Fibroblast of skin of abdomen (primary cell): ENCODE data around the gene MYO7A.

Experiments
- DNase-seq: peaks from one replicate; pipeline ENCODE4 v3.0.0-alpha.2; 2013

MYO7A gene

DNA sequence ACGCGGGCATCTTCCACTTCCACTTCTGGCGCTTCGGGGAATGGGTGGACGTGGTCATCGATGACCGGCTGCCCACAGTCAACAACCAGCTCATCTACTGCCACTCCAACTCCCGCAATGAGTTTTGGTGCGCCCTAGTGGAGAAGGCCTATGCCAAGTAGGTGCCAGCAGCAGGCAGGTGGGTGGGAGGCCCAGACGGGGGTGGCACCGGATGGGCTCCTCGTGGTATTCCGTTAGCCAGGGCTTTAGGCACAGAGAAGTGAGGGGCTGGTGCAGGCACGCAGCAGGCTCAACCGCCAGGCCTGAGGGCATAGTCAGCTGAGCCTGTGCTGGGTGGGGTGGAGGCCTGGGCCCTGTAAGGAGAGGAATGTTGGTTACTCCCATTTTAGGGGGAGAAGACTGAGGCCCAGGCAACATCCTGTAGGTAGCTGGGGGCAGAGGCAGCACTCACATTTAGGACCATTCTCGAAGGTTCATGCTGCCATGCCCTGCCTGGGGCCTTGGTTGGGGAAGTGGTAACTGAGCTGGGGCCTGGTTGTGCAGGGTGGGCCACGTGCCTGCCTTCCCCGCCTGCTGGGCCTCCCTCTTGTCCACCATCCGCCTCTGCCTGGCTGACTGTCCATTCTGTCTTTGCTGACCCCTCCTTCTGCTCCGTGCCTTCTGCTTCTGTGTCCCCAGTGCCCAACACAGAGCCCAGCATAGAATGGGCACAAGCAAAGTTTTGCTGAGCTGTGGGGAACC lies 15.2 kb upstream of the MYO7A start:
- no peak for DNase-seq

DNA sequence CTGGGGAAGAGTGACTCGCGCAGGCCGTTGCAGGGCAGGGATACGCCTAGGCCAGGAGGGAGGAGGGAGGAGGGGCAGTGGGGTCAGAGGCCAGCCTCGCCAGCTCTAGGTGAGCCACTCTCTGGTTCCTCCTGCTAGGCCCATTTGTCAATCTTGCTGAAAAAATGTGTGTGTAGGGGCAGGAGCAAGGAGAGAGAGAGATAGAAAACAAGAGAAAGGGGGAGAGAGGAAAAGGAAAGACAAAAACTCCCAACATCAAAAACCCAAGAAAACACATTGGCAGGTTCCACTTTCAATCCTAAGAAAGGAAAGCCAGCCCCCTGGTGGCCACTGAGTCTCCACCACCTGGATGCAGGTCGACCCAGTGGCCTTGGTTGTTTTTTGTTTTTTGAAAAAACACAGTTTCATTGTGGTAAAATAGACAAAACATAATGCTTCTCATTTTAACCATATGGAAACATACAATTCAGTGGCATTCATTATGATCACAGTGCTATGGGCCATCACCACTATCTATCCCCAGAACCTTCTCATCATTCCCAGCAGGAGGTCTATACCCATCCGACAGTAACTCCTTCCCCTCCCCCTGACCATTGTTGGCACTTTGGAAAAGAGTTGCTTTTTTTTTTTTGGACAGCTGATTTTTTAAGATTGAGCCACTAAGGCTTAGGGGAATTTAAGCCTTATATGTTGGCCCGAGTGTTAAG lies 14.5 kb upstream of the MYO7A start:
- peak; percentile 35 for DNase-seq

DNA sequence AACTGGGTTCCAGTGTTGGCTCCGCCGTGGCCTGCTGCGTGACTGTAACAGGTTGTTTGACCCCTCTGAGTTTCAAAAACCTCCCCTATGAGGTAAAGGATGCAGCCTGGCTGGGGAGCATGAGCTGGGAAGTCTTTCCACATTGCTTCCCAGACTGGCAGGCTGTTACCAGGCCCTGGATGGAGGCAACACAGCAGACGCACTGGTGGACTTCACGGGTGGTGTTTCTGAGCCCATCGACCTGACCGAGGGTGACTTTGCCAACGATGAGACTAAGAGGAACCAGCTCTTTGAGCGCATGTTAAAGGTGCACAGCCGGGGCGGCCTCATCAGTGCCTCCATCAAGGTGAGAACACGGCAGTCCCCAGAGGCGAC lies 14.0 kb upstream of the MYO7A start:
- no peak for DNase-seq

DNA sequence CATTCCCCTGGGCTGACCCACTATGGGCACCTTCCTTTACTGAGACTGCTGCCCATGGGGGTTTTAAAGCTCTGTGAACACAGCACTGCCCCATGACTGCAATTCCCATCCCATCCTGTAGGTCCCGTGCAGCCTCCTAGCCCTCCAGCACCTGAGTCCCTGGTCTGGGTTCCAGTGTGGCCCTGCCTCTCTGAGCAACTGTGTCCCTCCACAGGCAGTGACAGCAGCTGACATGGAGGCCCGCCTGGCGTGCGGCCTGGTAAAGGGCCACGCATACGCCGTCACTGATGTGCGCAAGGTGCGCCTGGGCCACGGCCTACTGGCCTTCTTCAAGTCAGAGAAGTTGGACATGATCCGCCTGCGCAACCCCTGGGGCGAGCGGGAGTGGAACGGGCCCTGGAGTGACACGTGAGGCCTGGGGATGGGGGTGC lies 12.8 kb upstream of the MYO7A start:
- DNase-seq = no peak

DNA sequence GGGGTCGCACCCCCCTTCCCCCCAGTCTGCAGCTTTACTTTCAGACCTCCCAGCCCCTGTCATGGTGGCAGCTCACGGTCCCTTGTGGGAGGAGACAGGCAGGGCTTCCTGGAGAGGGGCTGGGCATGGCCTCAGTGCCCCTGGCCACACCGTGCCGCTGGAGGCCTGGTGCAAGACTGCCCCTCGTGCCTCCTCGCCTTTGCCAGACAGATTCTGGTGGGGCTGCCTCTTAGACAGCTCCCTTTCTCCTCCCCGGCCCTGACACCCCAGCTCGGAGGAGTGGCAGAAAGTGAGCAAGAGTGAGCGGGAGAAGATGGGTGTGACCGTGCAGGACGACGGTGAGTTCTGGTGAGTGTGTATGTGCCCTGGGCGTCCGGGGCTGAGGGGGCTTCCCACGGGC lies 12.1 kb upstream of the MYO7A start:
- no peak for DNase-seq

DNA sequence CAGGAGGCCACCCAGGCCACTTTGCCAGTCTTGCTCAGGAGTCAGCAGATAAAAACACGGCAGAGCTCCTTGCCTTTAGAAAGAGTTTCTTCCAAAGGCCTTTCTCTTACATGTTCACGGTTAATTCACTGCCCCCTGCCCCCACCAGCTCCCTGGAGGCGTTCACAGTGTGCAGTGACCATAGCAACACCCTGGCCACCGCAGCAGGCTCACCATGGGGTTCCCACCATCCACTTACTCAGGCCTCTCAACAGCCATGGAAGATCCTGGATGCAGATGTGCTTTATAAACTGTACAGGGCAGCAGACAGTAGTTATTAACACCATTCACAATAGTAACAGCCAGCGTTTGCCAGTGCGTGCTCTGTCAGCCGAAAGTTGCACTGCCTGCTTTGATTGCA lies 10.6 kb upstream of the MYO7A start:
- DNase-seq = no peak

DNA sequence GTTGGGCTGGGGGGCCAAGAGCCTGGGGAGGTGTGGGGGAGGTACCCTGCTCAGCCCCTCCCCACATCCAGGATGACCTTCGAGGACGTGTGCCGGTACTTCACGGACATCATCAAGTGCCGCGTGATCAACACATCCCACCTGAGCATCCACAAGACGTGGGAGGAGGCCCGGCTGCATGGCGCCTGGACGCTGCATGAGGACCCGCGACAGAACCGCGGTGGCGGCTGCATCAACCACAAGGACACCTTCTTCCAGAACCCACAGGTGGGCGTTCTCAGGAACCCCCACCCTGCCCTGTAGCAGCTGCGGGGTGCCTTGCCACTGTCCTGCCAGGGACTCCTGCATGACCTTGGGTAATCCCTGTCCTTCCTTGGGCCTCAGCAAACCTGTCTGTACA lies 10.0 kb upstream of the MYO7A start:
- DNase-seq = no peak

DNA sequence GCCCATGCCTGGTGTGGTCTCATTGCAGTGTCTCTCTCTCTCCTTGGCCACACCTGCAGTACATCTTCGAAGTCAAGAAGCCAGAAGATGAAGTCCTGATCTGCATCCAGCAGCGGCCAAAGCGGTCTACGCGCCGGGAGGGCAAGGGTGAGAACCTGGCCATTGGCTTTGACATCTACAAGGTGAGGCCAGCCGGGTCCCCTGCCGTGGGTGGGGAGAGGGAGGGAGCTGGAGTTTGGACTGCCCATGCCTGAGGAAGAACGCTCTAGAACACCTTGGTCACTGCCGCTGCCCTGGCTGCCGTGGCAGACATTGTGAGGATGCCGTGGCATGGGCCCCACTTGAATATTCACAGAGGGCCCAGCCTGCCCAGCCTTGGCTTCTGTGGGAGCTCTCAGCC lies 9.1 kb upstream of the MYO7A start:
- DNase-seq = no peak

DNA sequence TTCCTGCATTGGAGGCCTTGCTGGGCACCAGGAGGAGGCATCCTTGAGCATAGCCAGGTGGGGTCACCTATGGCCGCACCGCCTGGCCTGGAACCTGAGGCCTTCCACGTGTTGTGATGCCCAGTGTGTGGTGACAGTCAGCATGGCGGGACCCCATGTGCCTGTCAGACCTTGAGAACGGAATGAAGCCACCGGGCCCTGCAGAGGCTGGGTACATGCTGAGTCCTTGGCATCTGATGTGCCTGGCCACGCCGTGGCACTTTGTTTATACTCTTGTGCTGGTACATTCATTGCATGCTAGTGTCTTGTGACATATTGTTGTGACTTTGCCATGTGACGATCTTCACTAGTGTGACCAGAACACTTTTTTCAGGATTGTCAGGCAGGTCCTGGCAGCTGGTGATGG lies 8.5 kb upstream of the MYO7A start:
- no peak for DNase-seq

DNA sequence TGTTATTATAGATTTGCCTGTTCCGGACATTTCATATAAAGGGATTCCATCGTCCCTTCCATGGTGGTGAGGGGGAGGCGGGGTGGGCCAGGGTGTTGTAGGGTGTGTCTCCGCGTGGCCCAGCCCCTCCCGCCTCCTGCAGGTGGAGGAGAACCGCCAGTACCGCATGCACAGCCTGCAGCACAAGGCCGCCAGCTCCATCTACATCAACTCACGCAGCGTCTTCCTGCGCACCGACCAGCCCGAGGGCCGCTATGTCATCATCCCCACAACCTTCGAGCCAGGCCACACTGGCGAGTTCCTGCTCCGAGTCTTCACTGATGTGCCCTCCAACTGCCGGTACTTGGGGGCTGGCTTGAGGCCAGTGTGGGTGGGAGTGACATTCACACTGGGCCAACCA lies 7.5 kb upstream of the MYO7A start:
- no peak for DNase-seq

DNA sequence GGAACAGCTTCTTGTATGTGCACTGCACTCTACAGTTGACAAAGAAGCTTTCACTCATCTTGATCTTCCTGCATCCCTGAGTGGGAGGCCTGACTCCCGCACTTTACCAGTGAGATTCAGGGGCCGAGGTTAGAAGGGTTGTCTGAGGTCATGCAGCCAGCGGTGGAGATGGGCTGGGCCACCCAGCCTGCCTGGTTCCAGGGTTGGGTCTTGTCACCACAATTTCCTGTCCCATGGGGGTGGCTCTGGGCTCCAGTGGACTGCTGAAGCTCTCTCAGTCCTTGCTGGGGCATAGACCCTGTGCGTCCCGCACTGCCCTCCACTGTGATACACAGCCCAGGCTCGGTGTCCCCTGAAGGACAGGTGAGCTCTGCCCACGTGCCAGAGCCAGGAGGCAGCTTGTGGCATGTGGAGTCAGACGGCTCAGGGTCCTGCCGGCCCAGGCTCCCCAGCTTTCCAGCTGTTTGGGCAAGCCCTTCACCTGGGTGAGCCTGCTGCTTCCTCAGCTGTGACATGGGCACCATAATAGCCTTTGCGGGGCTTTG lies 6.9 kb upstream of the MYO7A start:
- DNase-seq = no peak

DNA sequence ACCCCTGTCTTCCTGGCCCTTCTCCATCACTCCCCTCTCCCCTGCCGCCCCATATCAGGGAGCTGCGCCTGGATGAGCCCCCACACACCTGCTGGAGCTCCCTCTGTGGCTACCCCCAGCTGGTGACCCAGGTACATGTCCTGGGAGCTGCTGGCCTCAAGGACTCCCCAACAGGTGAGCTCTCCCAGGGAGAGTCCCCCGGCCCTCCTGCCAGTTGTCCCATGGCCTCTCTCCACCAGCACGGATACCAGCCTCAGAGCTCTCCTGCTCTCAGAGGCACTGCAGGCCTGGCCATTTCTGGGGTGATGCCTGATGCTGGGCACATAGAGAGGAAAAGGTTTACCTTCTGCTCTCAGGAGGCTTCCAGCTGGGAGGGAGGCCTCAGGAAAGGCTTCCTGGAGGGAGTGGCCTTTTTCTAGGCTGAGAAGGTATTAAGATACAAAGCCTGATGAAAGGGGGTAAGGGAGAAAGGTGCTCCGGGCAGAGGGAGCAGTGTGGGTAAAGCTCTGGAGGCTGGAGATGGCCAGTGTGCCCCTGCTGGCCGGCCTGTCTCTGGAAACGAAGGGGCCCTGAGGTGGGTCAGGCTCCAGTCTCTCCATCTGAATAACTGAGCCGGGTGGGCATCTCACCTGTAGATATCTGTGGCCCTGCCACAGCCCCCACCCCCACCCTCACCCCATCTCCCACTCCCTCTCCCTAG lies 6.0 kb upstream of the MYO7A start:
- DNase-seq = no peak

DNA sequence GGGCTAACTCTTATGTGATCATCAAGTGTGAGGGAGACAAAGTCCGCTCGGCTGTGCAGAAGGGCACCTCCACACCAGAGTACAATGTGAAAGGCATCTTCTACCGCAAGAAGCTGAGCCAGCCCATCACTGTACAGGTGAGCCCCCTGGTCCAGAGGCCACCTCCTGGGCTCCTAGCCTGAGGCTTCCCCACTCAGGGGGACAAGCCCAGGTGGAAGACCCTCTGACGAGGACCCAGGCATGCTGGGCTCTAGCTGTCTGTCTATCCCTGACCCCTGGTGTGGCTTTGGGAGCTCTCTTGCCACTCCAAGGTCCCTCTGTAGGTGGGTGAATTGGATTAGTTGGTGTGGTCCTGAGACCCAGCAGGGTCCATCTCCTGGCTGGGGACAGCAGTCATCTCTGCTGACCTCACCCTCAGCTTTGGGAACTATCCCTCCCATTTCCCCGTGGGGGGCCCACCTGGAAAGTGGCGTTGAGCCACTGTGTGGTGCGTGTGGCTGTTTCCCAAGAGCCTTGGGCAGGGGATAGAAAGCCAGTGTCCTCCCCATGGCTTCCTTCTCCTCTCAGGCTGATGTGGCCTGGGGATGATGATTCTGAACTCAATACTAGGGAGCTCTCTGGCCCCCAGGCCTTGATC lies 5.4 kb upstream of the MYO7A start:
- no peak for DNase-seq

DNA sequence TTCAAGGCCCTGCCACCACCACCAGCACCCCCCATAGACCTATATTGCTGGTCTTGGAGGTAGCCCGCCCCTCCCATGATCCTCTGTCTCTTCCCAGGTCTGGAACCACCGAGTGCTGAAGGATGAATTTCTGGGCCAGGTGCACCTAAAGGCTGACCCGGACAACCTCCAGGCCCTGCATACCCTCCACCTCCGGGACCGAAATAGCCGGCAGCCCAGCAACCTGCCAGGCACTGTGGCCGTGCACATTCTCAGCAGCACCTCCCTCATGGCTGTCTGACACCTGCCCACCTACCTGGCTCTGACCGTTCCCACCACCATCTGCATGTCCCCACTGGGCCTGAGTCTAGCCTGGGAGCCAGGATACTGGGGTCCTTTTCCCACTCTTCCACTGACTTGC lies 4.5 kb upstream of the MYO7A start:
- no peak for DNase-seq

DNA sequence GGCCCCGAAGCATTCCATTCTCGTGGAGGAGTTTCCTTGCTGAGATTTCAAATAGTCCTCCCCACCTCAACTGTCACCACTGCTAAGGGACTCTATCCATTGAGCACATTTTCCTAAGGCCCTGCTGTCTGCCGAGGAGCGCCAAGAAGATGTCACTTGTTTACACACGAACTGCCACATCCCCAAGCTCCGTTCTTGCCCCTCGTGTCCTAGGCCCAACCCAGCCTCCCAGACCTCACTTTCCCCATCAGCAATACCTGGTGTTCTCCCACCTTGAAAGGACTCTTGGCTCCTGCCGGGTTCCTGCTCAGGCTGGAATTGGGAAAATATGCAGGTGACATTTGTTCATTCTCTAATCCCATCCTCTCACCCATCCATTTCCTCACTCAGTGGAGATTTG lies 4.0 kb upstream of the MYO7A start:
- no peak for DNase-seq

DNA sequence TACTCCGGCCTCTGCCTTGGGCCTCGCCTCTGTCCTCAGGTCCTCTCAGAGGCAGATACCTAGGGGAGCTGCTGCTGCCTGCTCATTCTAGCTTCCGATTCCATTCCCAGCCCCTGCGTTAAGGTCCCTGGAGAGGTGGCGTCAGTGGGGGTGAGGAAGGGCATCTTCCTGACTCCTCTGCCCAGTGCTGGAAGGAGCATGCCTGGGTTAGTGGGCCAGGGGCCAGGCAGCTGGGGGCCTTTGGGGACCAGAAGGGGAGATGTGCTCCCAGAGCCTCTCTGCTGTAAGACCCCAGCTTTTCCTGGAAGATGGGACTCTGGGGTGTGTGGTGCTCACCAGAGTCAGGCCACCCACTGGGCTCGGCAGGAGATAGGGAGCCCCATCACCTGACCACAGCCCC lies 3.6 kb upstream of the MYO7A start:
- DNase-seq = no peak

DNA sequence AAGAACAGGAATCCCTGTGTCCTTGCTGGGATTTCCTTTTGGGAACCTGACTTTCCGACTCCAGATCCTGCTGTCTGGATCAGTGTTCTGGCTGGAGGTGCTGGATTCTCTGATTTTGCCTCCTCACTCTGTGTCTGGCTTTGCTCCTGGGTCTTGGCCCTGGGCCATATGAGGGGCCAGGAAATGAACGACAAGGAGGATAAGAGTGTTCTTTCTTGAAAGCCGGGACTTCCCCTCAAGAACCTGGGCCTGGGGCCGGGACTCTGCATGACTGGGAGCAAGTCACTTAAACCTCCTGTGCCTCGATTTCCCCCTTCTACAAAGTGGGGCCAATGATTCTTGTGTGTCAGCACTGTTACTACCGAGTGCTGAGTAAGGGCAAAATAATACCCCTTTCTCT lies 2.9 kb upstream of the MYO7A start:
- DNase-seq = no peak

DNA sequence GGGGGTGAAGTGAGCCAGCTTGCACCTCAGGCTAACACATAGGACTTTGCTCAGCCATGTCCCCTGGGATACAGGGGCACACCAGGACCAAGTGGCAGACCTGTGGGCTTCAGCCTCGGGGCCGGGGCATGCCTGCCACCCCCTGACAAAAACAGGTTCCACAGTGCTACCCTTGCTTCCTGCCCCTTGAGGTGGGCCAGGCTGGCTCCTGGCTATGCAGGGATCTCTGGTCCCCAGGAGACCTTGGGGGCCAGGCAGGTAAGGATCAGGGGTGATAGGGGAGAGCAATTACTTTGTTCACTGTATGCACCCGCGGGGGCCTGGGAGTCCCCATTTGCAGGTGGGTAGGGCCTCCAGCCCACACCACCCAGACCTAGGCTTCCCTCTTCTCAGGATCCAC lies 2.4 kb upstream of the MYO7A start:
- no peak for DNase-seq

DNA sequence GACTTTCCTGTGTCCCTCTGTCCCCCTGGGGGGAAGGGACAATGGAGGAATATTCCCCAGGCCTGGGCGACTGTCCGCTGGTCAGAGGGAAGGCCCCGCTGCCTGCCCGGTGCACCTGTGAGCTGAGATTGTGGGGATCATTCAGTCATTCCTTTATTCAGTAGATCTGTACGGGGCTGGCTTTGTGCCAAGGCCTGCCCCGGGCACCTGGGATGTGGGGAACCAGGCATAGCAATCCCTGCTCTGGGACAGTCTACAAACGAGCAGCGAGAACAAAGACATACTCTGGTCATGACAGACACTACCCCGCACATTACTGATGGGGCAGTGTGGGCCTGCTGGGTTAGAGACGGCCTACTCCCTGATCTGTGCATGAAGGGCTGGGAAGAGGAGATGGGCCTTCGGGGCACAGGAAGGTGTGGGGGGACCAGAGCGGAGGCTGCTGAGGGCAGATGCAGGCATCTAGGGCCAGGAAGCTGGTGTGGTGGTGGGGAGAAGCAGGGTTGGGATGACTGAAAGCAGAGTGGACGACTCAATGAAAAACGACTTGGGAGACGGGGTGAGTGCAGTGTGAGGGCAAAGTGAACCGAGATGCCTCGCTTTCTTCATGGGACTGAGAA lies 1.8 kb upstream of the MYO7A start:
- no peak for DNase-seq

DNA sequence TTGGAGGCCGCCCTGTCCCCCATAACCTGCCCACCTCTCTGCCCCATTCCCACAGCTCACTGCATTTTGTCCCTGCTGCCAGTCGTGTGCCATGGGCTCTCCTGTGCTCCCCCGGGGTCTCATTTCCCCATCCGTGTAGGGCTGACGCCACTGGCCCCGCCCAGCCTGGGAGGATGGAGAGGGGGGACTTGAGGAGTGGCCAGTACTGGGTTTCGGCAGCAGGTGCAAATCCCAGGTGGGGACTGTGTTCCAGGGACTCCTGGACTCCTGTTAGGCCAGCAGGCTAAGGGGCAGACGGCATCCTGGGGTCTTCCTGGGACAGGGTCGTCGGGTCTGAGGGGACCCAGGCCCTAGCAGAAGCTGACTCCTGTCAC lies 1.2 kb upstream of the MYO7A start:
- DNase-seq = no peak

DNA sequence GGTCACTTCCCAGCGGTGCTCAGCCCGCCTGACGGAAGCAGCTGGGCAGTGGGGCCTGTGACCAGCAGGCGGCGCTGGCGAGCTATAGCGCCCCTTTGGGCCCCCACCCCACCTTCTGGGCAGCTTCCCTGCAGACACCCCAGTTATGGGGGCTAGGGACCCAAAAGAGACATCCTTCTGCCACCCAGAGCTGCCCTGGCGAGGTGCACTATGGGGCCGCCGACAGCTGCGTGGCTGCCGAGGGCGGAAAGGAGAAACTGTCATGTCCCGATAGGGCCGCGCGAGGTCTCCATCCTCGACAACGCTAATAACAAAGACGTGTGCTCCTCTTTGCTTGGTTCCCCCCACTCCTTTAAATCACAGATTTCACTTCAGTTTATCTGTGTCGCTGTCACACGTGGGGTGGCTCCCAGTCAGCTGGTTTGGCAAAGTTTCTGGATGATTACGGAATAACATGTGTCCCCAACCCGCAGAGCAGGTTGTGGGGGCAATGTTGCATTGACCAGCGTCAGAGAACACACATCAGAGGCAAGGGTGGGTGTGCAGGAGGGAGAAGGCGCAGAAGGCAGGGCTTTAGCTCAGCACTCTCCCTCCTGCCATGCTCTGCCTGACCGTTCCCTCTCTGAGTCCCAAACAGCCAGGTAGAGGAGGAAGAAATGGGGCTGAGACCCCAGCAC lies 673 bp upstream of the MYO7A start:
- DNase-seq = peak; percentile 38
